Activated CD8-positive, alpha-beta memory T cell treated with anti-CD3 and anti-CD28 coated beads, Interleukin-2, amount 50 U/mL, for 24 hours (primary cell): ENCODE measurements around the gene COL10A1.
A peak's percentile ranks its signal among the peaks of the same experiment; 100 is the strongest.
"Not testable (repeated sequence)": the region's sequence is repeated elsewhere in the genome, so short reads cannot be mapped to it uniquely, and the experiment has no call there.

Experiments
- DNase-seq: peaks from one replicate; pipeline ENCODE4 v3.0.0-alpha.2; 2020; ENCODE audit errors: extremely low read depth

Gene COL10A1

DNA sequence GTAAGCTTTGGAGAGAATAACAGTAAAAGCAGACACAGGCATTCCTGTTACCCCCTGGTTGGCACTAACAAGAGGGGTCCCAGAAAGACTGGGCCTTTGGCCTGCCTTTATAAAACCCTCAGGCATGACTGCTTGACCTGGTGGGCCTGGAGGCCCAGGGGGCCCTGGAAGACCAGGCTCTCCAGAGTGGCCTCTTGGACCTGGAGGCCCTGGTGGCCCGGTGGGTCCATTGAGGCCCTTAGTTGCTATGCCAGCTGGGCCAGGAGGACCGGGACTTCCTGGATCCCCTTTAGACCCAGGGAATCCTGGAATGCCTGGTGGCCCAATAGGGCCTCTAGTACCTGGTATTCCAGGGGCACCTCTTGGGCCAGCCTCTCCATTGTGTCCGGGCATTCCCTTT, 5.5 kb downstream of the COL10A1 start:
- DNase-seq: no peak

- no peak for DNase-seq
Measured at GRCh38 chr6:116118608-116119007, 7.3 kb downstream of the COL10A1 start.

- DNase-seq: no peak
Measured at GRCh38 chr6:116115781-116116180, 10.2 kb downstream of the COL10A1 start.

GRCh38 chr6:116113386-116113785, 12.5 kb downstream of the COL10A1 start:
- no peak for DNase-seq

- DNase-seq: no peak
Measured at GRCh38 chr6:116111552-116112528, 14.1 kb downstream of the COL10A1 start.

DNA sequence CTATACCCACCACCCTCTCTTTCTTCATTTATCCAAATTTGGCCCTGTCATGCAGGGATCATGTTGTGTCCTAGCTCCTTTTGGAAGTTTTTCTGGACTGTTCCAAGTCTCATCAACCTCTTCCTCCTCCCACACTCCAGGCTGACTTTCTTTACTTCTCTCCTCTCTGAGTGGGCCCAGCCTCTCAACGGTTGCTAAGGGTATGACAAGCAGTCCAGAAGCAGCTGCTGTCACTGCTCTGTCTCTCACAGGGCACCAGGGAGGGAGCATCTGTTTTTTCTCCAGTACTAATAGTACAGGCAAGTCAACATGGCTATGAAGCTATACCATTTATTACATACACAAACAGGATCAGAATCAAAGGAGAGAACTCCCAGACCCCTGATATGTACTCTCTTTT, 17.1 kb downstream of the COL10A1 start:
- DNase-seq: no peak

DNA sequence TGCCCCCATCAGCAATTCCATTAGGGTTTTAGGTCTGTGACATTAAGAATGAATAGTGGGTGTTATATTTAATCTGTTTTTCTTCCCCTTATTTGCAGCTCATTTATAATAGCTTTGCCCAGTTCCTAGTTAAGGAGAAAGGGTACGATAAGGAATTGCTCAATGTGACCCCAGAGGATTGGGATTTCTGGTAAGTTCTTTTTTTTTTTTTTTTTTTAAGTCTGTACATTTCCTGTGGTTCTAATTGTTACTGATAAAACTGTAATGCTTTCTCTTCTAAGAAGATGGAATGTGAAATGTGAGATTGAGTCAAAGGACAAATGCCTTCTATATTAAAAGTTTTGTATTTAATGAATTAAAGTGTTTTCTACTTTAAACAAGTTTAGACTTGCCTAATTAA, 19.8 kb downstream of the COL10A1 start:
- no peak for DNase-seq

DNA sequence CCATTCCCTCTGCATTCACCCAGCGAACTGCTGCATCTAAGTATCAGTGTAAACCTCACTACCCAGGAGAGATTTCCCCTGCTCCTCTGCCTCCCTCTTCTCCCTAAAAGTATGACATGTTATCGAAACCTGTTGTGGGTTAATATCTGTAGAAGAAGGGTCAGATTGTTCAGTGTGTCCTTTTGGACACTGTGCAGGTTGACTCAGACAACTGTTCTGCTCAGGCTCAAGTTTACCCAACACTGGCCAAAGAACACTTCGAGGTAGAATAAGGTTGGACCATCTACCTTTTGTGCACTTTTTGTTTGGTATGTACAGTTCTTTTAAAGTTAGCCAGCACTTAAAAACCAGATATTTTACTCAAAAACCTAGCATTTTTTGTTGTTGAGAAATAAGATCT, 20.7 kb downstream of the COL10A1 start:
- DNase-seq: no peak

GRCh38 chr6:116104636-116105035, 21.3 kb downstream of the COL10A1 start:
- no peak for DNase-seq

GRCh38 chr6:116102873-116103272, 23.1 kb downstream of the COL10A1 start:
- no peak for DNase-seq

GRCh38 chr6:116101790-116102189, 24.1 kb downstream of the COL10A1 start:
- no peak for DNase-seq

DNA sequence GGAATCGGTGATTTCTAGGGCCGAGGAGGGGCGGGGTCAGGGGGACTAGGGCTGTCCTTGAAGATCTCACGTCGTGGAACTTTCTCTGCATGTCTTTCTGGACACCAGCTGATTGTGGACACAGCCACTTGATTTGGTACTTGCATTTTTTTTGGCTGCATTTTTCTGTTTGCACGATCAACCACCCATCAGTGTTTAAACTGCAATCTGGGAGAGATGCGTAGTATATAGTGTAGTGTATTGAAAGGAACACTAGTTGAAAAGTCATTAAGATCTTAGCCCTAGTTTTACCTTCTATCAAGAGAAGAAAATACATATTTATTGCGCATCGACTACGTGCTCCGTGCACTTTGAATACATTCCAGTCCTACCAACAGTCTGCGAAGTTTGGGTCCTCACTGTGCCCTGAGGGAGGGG, 24.6 kb downstream of the COL10A1 start:
- no peak for DNase-seq

DNA sequence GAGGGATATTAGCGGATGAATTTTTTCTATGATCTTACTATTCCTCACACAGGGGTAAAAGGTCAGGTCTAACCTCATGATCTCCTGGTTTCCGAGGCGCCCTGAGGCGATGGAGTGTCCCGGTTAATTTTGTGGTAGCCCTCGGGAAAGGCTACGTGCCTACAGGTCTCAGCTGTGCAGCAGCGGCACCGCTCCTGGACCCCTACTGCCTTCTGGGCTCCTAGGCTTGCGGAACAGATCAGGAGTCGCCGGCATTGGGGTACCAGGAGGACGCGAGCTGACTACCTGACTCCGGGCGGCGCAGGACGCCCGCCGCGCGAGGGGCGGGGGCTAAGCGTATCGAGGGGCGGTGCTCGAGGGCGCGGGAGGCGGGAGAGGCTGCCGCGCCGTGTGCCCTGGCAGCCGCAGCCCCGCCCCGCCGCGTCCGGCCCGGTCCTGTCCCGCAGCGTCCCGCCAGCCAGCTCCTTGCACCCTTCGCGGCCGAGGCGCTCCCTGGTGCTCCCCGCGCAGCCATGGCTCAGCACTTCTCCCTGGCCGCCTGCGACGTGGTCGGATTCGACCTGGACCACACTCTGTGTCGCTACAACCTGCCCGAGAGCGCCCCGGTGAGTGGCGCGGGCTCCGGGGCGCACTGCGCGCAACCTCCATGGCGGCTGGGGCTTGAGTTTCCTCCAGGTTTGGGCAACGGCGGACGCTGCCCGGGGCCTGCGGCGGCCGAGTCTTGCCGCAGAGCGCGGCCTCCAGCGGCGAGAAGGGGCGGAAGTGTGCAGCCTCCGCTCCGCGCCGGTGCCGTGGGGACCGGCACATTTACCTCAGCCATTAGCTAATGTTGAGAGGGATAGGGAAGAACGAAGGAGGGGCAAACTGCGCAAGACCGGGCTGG, 25.3 kb downstream of the COL10A1 start, which contains the start of gene NT5DC1:
TSS of gene NT5DC1 (plus strand) at position 435 of the 883 bp plus-strand sequence. CDS start at position 513, 78 bp downstream.
- DNase-seq: peak; percentile 65

- no peak for DNase-seq
Measured at GRCh38 chr6:116099036-116099435, 26.9 kb downstream of the COL10A1 start.

DNA sequence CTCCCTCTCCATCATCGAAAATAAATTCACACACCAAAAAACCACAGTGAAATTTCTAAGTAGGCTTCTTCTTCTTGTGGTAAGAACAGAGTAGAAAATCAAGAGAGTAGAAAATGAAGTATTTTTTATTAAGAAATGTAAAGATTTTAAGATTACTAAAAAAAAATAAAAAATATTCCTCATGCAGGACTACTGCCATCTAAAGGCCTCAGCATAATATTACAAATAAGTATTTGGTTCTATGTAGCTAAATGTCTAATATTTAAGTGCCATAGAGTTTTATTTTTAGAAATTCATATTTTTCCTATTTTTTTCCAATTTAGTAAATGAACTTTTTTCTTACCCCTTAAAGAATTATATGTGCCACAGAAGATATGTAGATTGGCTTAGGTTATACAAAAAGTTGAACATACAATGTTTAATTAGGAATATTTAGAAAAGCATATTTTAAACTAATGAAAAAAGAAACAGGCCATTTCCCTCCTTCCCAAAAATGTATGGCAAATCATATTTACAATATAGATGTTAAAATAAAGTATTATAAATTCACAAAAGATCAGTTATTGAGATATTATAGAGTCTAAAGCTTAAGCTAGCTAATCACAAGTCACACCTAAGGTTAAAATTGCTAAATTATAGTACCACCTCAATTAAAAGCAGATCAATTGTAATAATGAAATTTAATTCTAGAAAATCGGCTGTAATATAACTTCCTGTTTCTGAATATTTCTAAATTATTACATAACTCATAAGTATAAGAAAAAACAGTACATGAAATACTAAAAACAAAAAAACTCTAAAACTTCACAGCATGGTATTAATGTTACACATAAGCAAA, 28.7 kb downstream of the COL10A1 start:
- DNase-seq: no peak

- DNase-seq: not testable (repeated sequence)
Measured at GRCh38 chr6:116096048-116096759, 29.7 kb downstream of the COL10A1 start.

GRCh38 chr6:116094041-116094440, 31.9 kb downstream of the COL10A1 start:
- DNase-seq: no peak

DNA sequence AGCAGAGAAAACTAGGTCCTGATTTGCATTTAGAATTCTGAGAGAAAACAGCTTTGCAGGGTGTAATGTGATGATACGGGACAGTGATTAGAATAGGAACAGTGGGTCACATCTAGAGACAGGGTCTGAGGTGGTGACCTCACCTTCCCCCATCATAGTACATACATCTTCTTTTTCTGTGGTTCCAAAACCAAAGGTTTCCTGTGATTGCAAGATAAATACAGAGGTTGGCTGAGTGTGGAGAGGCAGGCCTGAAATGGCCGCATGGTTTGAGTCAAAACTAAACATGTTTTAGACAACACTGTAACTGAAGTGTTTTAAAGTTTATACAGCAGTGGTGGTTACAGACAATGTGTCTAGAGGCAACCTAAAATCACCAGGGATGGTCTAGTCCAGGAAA, 35.7 kb downstream of the COL10A1 start:
- DNase-seq: no peak

GRCh38 chr6:116088946-116089345, 37.0 kb downstream of the COL10A1 start:
- no peak for DNase-seq

DNA sequence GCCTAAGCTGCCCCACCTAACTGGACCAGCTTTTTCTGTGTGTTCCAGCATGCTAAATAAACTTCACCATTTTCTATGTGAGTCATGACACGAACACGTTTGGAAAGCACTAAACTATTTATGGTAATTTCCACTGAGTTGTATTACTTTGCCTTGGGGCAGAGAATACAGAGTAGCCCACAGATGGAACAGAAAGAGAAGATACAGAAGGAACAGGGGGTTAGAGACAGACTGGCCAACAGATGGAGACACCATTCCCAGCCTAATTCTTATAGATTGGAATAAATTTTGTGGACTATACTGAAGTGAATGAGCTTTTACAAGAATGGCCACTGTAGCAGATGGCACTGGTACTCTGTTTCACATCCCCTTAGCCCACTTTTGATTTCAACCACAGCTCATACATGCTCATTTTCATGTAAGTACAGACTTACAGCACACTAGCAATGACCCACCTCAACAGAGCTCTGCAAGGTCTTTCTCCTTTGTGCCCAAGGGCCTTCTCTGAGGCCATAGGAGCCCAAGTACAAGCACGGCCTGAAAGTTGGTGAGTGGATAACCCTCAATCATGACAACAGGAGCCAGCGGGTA, 38.4 kb downstream of the COL10A1 start:
- DNase-seq: no peak
